Measurements from ENCODE around the gene IL6.
"Not testable (repeated sequence)": the region's sequence is repeated elsewhere in the genome, so short reads cannot be mapped to it uniquely, and the experiment has no call there.

The IL6 gene

DNA sequence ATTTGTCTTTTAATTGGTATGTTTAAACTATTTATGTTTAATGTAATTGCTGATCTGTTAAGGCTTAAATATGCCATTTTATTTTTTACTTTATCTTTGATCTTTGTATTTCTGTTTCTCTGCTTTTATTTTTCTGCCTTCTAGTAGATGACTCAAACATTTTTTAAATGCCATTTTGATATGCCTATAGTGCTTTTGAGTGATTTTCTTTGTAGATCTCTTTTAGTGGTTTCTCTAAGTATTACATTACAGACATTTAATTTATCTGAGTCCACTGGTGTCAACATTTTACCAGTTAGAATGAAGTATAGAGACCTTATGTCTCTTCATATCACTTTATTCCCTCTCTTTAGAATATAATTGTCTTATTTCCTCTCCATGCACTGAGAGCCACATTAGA lies 32.7 kb downstream of the IL6 start:
- TF ChIP-seq CTCF (IDR thresholded peaks at IDR 0.05), result no peak
- no peak for DNase-seq (ENCODE audit: low spot score)
- Histone ChIP-seq H3K4me3 (no peak overlapping the region), H3K27ac (no peak overlapping the region)

GRCh38 chr7:22762866-22763265 lies 35.9 kb downstream of the IL6 start:
- H3K27ac ChIP-seq, result no peak overlapping the region
- DNase-seq (ENCODE audit: low spot score), result no peak
- TF ChIP-seq CTCF (IDR thresholded peaks at IDR 0.05), result no peak

GRCh38 chr7:22765609-22766008 lies 38.6 kb downstream of the IL6 start:
- no peak for TF ChIP-seq CTCF (IDR thresholded peaks at IDR 0.05)
- DNase-seq (ENCODE audit: low spot score), result no peak
- no peak overlapping the region for H3K27ac ChIP-seq
- H3K4me3 ChIP-seq, result no peak overlapping the region

More at GRCh38 chr7:22762866-22763265, 35.9 kb downstream of the IL6 start:
- H3K4me3 ChIP-seq, result no peak overlapping the region

DNA sequence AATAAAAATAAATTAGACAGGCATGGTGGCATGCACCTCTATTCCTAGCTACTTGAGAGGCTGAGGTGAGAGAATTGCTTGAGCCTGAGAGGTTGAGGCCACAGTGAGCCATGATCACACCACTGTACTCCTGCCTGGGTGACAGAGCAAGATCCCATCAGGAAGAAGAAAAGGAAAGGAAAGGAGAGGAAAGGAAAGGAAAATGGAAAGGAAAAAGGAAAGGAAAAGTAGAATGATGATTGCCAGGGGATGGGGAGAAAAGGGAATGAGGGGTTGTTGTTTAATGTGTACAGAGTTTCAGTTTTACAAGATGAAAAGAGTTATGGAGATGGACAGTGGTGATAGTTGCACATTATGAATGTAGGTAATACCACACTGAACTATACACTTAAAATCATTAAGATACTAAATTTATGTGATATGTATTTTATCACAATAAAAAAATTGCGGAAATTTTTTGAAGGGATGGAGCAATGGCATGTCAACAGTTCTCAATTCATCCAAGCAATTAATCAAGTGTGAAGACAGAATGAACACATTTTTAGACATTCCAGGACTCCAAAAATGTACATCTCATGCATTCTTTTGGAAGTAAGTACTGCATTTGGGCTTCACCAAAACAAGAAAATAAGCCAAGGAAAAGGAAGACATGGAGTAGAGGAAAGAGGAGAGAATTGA lies 44.3 kb downstream of the IL6 start:
- Histone ChIP-seq H3K27ac (no peak overlapping the region), H3K4me3 (no peak overlapping the region)
- TF ChIP-seq CTCF (IDR thresholded peaks at IDR 0.05), result no peak
- no peak for DNase-seq (ENCODE audit: low spot score)

DNA sequence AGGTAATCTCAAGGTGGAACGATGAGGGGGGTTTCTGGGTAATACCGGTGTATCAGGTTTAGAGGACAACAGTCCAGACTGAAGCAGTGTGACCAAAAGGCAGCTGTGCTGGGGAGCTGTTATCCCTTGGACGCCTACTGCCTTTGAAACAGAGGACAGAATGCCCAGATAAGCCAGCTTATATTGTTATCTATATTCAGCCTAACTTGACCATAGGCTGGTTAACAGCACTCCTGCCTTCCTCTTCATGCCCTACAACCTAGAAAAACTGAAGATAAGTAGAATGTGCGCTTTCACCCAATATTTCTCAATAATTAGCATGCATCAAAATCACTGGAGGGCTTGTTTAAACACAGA lies 44.9 kb downstream of the IL6 start:
- Histone ChIP-seq H3K4me3 (no peak overlapping the region), H3K27ac (no peak overlapping the region)
- no peak for TF ChIP-seq CTCF (IDR thresholded peaks at IDR 0.05)
- DNase-seq (ENCODE audit: low spot score), result no peak

DNA sequence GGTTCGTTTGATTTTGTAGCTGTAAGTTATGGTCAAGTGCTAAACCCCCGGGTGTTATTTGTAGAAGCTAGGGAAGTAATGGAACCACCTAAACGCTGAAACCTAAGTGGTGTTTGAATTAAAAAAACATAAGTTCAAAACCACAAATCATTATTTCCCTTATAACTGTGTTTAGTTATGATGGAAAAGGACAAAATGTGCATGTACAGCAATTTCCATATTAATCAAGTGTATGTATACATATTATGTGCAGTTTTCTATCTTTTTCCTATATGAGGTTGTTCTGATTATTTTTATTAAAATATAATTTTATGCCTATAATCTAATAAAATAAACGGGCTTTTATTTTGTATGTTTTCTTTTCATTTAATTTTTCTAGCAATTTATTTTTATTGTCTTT lies 45.9 kb downstream of the IL6 start:
- no peak overlapping the region for H3K4me3 ChIP-seq
- TF ChIP-seq CTCF (IDR thresholded peaks at IDR 0.05), result no peak
- DNase-seq (ENCODE audit: low spot score), result no peak
- H3K27ac ChIP-seq, result no peak overlapping the region

DNA sequence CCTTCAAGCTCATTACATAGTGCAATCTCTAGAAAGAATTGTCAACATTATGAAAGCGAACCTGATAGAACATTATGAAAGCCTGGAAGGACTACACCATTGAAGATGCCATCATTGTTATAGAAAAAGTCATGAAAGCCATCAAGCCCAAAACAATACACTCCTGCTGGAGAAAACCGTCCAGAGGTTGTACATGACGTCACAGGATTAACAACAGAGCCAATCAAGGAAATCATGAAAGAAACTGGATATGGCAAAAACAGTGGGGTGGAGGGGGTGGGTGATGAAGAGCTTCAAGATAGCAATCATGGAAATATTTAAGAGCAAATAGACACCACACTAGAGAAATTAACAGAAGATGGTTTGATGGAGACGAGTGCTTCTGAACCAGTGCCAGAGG lies 50.0 kb downstream of the IL6 start:
- H3K27ac ChIP-seq, result no peak overlapping the region
- no peak overlapping the region for H3K4me3 ChIP-seq
- DNase-seq (ENCODE audit: low spot score), result no peak
- no peak for TF ChIP-seq CTCF (IDR thresholded peaks at IDR 0.05)

- H3K27ac ChIP-seq; DNase-seq (ENCODE audit: low spot score); H3K4me3 ChIP-seq: not testable (repeated sequence)
These were observed 52.8 kb downstream of the IL6 start for GRCh38 chr7:22779730-22780323.

All from coronary artery (tissue), 2 donors.